HG03025 (cell line): ENCODE data around the gene SLC8A3.

Source experiments
- ATAC-seq: cut with Tn5 transposase; IDR thresholded peaks from one replicate; pipeline ENCODE4 v1.9.1; 2021; ENCODE audit warnings: mild to moderate bottlenecking, moderate library complexity; ENCODE audit not compliant: unreplicated experiment, low FRiP score

SLC8A3 gene

GRCh38 chr14:70177081-70177800 lies 11.5 kb downstream of the SLC8A3 start:
- ATAC-seq: no peak

GRCh38 chr14:70173569-70173968 lies 15.2 kb downstream of the SLC8A3 start:
- ATAC-seq: no peak

GRCh38 chr14:70171726-70172125 lies 17.0 kb downstream of the SLC8A3 start:
- ATAC-seq: no peak

GRCh38 chr14:70170976-70171375 lies 17.8 kb downstream of the SLC8A3 start:
- no peak for ATAC-seq

GRCh38 chr14:70168406-70168805 lies 20.3 kb downstream of the SLC8A3 start:
- ATAC-seq: no peak

- ATAC-seq: no peak
These were observed 22.1 kb downstream of the SLC8A3 start for GRCh38 chr14:70166530-70167203.

GRCh38 chr14:70162358-70162757 lies 26.4 kb downstream of the SLC8A3 start:
- no peak for ATAC-seq

- no peak for ATAC-seq
These were observed 32.2 kb downstream of the SLC8A3 start for GRCh38 chr14:70156592-70156991.

GRCh38 chr14:70152704-70153103 lies 36.0 kb downstream of the SLC8A3 start:
- no peak for ATAC-seq

GRCh38 chr14:70152081-70152480 lies 36.7 kb downstream of the SLC8A3 start:
- no peak for ATAC-seq

GRCh38 chr14:70149596-70150165 lies 39.1 kb downstream of the SLC8A3 start:
- ATAC-seq: no peak

GRCh38 chr14:70148911-70149595 lies 39.7 kb downstream of the SLC8A3 start:
- ATAC-seq: no peak

- no peak for ATAC-seq
These were observed 40.4 kb downstream of the SLC8A3 start for GRCh38 chr14:70148351-70148750.

- ATAC-seq: no peak
These were observed 44.7 kb downstream of the SLC8A3 start for GRCh38 chr14:70144046-70144445.

GRCh38 chr14:70143306-70143705 lies 45.4 kb downstream of the SLC8A3 start:
- ATAC-seq: no peak

- no peak for ATAC-seq
These were observed 48.1 kb downstream of the SLC8A3 start for GRCh38 chr14:70140614-70141013.

GRCh38 chr14:70139384-70139783 lies 49.4 kb downstream of the SLC8A3 start:
- ATAC-seq: peak; percentile 85

GRCh38 chr14:70137788-70138187 lies 51.0 kb downstream of the SLC8A3 start:
- ATAC-seq: no peak

GRCh38 chr14:70133461-70133860 lies 55.3 kb downstream of the SLC8A3 start:
- no peak for ATAC-seq

- no peak for ATAC-seq
These were observed 58.3 kb downstream of the SLC8A3 start for GRCh38 chr14:70130482-70130881.

- no peak for ATAC-seq
These were observed 61.6 kb downstream of the SLC8A3 start for GRCh38 chr14:70127186-70127585.
